IPS-15b (cell line): ENCODE measurements around the gene COMMD1.

Experiments
- H3K27me3 ChIP-seq: one replicate; pipeline ENCODE4 v1.6.1; 2013; ENCODE audit warnings: low read length; ENCODE audit not compliant: control insufficient read depth, insufficient read depth
- H3K36me3 ChIP-seq: one replicate; pipeline ENCODE4 v1.6.1; 2013; ENCODE audit warnings: low read length; ENCODE audit not compliant: control insufficient read depth, insufficient read depth
- H3K4me1 ChIP-seq: one replicate; pipeline ENCODE4 v1.6.1; 2013; ENCODE audit warnings: mild to moderate bottlenecking, low read length; ENCODE audit not compliant: control insufficient read depth, insufficient read depth
- H3K4me3 ChIP-seq: one replicate; pipeline ENCODE4 v1.5.1; 2013; ENCODE audit warnings: low read depth, low read length
- H3K9ac ChIP-seq: one replicate; pipeline ENCODE4 v1.6.1; 2013; ENCODE audit warnings: low read depth, mild to moderate bottlenecking, low read length
- H3K9me3 ChIP-seq: one replicate; pipeline ENCODE4 v1.6.1; 2013; ENCODE audit warnings: mild to moderate bottlenecking, low read length; ENCODE audit not compliant: control insufficient read depth, insufficient read depth

COMMD1 gene

DNA sequence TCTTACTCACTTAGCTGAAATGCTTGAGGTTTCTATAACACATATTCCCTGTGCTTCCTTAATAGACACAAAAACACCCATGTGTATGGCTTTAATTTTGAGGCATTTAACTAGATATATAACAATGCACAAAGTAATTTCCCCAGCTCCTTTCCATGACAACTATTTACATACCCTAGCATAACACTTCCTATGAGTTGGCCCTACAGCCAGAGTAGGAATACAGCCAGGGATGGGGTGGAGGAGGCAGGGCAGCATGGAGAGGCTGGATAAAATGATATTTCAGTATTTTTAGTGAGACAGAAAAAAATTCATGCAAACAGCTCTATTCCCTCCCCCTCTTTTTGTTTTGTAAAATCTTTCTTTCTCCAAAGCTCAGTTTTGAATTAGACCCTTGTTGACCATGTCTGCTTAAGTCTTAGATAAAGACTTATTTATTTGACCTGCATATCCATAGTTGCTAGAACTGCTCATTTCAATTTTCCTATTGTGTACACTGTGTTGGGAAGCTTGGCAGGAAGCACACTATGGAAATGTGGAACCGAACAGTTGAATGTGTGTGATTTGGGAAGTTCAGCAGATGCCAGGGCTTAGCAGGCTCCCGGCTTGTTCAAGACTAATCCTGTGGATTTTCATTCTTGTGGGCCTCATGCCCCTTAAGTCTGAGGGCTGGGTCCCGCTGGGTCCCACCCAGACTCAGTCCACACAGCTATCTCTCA is 279.2 kb downstream of the COMMD1 start:
- peaks cover 8% of the 10 kb centered on the region for H3K4me1 ChIP-seq
- no peak overlapping the region for H3K9ac ChIP-seq
- H3K4me3 ChIP-seq = no peak overlapping the region
- no peaks in the 10 kb centered on the region for H3K9me3 ChIP-seq
- H3K36me3 ChIP-seq = no peaks in the 10 kb centered on the region
- no peaks in the 10 kb centered on the region for H3K27me3 ChIP-seq
